Measurements from ENCODE around the gene GRIK4.
"Not testable (repeated sequence)": the region's sequence is repeated elsewhere in the genome, so short reads cannot be mapped to it uniquely, and the experiment has no call there.

DNA sequence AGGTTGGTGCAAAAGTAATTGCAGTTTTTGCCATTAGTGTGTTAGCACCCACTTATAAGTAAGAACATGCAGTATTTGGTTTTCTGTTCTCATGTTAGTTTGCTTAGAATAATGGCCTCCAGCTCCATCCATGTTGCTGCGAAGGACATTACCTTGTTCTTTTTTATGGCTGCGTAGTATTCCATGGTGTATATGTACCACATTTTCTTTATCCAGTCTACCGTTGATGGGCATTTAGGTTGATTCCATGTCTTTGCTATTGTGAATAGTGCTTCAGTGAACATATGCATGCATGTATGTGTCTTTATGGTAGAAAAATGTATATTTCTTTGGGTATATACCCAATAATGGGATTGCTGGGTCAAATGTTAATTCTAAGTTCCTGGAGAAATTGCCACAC is 71.0 kb downstream of the GRIK4 start:
- TF ChIP-seq, protein P1, sequence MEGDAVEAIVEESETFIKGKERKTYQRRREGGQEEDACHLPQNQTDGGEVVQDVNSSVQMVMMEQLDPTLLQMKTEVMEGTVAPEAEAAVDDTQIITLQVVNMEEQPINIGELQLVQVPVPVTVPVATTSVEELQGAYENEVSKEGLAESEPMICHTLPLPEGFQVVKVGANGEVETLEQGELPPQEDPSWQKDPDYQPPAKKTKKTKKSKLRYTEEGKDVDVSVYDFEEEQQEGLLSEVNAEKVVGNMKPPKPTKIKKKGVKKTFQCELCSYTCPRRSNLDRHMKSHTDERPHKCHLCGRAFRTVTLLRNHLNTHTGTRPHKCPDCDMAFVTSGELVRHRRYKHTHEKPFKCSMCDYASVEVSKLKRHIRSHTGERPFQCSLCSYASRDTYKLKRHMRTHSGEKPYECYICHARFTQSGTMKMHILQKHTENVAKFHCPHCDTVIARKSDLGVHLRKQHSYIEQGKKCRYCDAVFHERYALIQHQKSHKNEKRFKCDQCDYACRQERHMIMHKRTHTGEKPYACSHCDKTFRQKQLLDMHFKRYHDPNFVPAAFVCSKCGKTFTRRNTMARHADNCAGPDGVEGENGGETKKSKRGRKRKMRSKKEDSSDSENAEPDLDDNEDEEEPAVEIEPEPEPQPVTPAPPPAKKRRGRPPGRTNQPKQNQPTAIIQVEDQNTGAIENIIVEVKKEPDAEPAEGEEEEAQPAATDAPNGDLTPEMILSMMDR (conservative IDR thresholded peaks at IDR 0.05; ENCODE audit: low read length) = not testable (repeated sequence)
- TF ChIP-seq EZH2phosphoT487 (IDR thresholded peaks at IDR 0.05; ENCODE audit: borderline replicate concordance) = not testable (repeated sequence)
